Bone marrow (tissue), 2 donors: ENCODE data around the gene WBP1L.
"Not testable (repeated sequence)": the region's sequence is repeated elsewhere in the genome, so short reads cannot be mapped to it uniquely, and the experiment has no call there.

ENCODE experiments used
- DNase-seq, 2 donors: peaks; one replicate each; lab custom pipeline; 2025; lab: John Stamatoyannopoulos, UW

WBP1L gene

GRCh38 chr10:102812231-102812876 is 68.6 kb downstream of the WBP1L start:
- DNase-seq: peak in 1 of 2 donors; percentile 65

- no peak for DNase-seq
Measured at GRCh38 chr10:102813017-102813541, 69.3 kb downstream of the WBP1L start.

- DNase-seq: no peak
Measured at GRCh38 chr10:102813734-102814452, 70.1 kb downstream of the WBP1L start.

- DNase-seq: no peak
Measured at GRCh38 chr10:102814453-102814871, 70.7 kb downstream of the WBP1L start.

GRCh38 chr10:102814873-102815661 is 71.3 kb downstream of the WBP1L start:
- no peak for DNase-seq

GRCh38 chr10:102815790-102816549 is 72.2 kb downstream of the WBP1L start:
- peak in 1 of 2 donors; percentile 17 for DNase-seq

GRCh38 chr10:102817175-102817574 is 73.4 kb downstream of the WBP1L start:
- no peak for DNase-seq

GRCh38 chr10:102819054-102819453 is 75.3 kb downstream of the WBP1L start:
- peak in 1 of 2 donors; percentile 29 for DNase-seq

- DNase-seq: not testable (repeated sequence)
Measured at GRCh38 chr10:102820008-102820407, 76.3 kb downstream of the WBP1L start.

GRCh38 chr10:102822222-102822621 is 78.5 kb downstream of the WBP1L start:
- no peak for DNase-seq

GRCh38 chr10:102824664-102825063 is 80.9 kb downstream of the WBP1L start:
- no peak for DNase-seq

- DNase-seq: no peak
Measured at GRCh38 chr10:102826148-102826796, 82.5 kb downstream of the WBP1L start.

- no peak for DNase-seq
Measured at GRCh38 chr10:102827597-102827975, 83.8 kb downstream of the WBP1L start.

GRCh38 chr10:102831322-102832071 is 87.7 kb downstream of the WBP1L start:
- no peak for DNase-seq

- DNase-seq: no peak
Measured at GRCh38 chr10:102832248-102832647, 88.5 kb downstream of the WBP1L start.

GRCh38 chr10:102832987-102833386 is 89.2 kb downstream of the WBP1L start:
- no peak for DNase-seq

- no peak for DNase-seq
Measured at GRCh38 chr10:102834143-102834542, 90.4 kb downstream of the WBP1L start.

- peak; percentile 33 to 80 for DNase-seq
Measured at GRCh38 chr10:102835007-102835482, 91.3 kb downstream of the WBP1L start.

GRCh38 chr10:102837230-102837721 is 93.5 kb downstream of the WBP1L start, which contains the start of gene CYP17A1:
Gene CYP17A1, minus strand, starts transcription at chr10:102837413. Its CDS starts 52 bp downstream, at chr10:102837361.
- no peak for DNase-seq
